GM12801 (cell line): ENCODE measurements around the gene C7.

Experiments
- CTCF ChIP-seq: IDR thresholded peaks from one replicate; pipeline ENCODE4 v1.5.1; 2011; ENCODE audit warnings: control low read depth; ENCODE audit not compliant: insufficient read length; ENCODE audit errors: extremely low read depth

Gene C7

GRCh38 chr5:40911266-40911665 lies 2.0 kb downstream of the C7 start:
- TF ChIP-seq CTCF, result no peak

GRCh38 chr5:40914835-40915234 lies 5.5 kb downstream of the C7 start:
- no peak for TF ChIP-seq CTCF

- no peak for TF ChIP-seq CTCF
Measured at GRCh38 chr5:40915341-40915926, 6.1 kb downstream of the C7 start.

GRCh38 chr5:40916226-40916625 lies 6.9 kb downstream of the C7 start:
- TF ChIP-seq CTCF, result no peak

GRCh38 chr5:40928886-40929448 lies 19.7 kb downstream of the C7 start:
- no peak for TF ChIP-seq CTCF

GRCh38 chr5:40932766-40933165 lies 23.5 kb downstream of the C7 start:
- TF ChIP-seq CTCF, result no peak

GRCh38 chr5:40937075-40937474 lies 27.8 kb downstream of the C7 start:
- no peak for TF ChIP-seq CTCF
